MM.1S (cell line): ENCODE data around the gene SDK1.

Experiments
- EZH2 ChIP-seq: fragments of 300-600 bp; sonication (generic); optimal IDR thresholded peaks from 2 replicates; pipeline ENCODE3; 2017; ENCODE audit warnings: low read depth, mild to moderate bottlenecking, antibody characterized with exemption, low read length, mixed read lengths
- EZH2phosphoT487 ChIP-seq: fragments of 300-600 bp; sonication (generic); IDR thresholded peaks from 2 replicates; pipeline ENCODE4 v1.6.1; 2018; ENCODE audit warnings: antibody characterized with exemption, low read length
- TF ChIP-seq, protein P1 (sequence below): fragments of 300-600 bp; sonication (generic); IDR thresholded peaks from 2 replicates; pipeline ENCODE4 v1.5.1; 2016; ENCODE audit warnings: antibody characterized with exemption, low read length, mixed read lengths

DNA sequence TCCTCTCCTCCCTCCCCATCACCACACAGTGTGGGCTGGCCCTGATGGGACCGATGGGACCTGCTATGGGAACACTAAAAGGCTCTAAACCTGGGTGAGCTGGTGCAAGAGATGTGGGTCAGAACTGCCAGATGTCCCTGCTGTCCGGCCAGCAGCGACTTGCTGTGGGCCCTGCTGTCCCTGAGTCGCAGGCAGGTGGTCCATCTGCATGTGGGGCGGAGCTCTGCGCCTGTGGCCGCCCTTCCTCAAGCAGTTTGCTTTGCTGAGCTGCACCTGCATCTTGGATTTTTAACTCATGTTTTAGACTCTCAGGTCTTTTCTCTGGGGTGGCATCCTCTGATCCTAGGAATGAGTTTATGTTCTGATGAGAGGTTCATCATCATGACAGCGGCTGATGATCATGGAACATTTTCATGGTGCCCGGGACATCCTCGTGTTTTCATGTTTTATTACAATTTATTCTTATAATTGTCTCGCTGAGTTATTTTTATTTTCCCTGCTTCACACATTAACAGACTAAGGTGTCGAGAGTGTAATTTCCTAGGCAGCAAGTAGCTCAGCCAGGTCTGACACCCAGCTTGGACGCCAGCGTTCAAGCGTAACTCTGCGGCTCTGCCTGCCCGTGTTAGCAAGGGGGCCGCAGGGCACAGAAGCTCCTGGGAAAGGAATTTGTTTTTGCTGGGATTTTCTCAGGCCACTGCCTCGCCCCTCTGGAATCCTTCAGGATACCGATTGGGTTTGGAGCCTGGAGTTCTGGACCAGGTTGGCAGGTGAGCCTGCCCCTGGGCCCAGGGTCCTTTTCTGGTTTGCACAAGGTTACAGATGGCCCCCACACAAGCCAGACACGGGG is 765.8 kb downstream of the SDK1 start:
- TF ChIP-seq, protein P1, sequence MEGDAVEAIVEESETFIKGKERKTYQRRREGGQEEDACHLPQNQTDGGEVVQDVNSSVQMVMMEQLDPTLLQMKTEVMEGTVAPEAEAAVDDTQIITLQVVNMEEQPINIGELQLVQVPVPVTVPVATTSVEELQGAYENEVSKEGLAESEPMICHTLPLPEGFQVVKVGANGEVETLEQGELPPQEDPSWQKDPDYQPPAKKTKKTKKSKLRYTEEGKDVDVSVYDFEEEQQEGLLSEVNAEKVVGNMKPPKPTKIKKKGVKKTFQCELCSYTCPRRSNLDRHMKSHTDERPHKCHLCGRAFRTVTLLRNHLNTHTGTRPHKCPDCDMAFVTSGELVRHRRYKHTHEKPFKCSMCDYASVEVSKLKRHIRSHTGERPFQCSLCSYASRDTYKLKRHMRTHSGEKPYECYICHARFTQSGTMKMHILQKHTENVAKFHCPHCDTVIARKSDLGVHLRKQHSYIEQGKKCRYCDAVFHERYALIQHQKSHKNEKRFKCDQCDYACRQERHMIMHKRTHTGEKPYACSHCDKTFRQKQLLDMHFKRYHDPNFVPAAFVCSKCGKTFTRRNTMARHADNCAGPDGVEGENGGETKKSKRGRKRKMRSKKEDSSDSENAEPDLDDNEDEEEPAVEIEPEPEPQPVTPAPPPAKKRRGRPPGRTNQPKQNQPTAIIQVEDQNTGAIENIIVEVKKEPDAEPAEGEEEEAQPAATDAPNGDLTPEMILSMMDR = no peak
- TF ChIP-seq EZH2 (no peak), EZH2phosphoT487 (no peak)
